ENCODE measurements around the gene KCNH8.

DNA sequence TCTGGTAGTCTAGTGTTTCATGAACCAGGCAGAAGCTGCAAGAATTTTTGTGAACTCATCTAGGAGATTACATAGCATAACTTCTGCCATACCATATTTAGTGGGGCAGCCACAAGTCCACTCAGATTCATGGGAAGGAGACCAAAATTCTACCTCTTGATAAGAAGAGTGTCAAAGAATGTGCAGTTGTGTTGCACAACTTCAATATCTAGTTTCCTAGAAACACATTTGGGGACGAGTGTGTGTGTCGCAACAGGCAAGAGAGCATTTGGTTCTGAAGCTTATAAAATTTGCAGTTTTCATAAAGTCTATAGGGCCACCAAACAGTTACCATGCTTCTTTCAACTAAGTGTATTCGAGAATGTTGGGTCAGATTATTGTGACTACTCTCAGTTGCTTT, 115.3 kb downstream of the KCNH8 start:
- TF ChIP-seq YY1 (IDR thresholded peaks at IDR 0.05; ENCODE audit: insufficient read depth, insufficient read length) (no peak), ZNF274 (IDR thresholded peaks at IDR 0.05; ENCODE audit: low read depth, low read length) (no peak)

All from NT2/D1 (cell line).